K562 (cell line): ENCODE results near the gene TBXA2R. TPM values are rescaled to one million over a fixed set of nuclear protein-coding genes. Genes with fewer than 3 reads are reported as not detected.

Experiments
- BRCA1 ChIP-seq, 2 experiments: fragments of 450-650 bp in 1 of 2; sonication (generic) in 1 of 2; formaldehyde crosslinking in 1 of 2; IDR thresholded peaks; 2 replicates each; pipeline versions ENCODE4 v1.5.0 to v1.6.1; 2017 to 2020; ENCODE audit warnings: mild to moderate bottlenecking in 1 of 2, missing genetic modification reagents in 1 of 2
- CBFA2T3 ChIP-seq: fragments of 450-650 bp; IDR thresholded peaks from 2 replicates; pipeline ENCODE4 v1.6.1; 2017
- CREB1 ChIP-seq, 2 experiments: sonication (generic) in 1 of 2; formaldehyde crosslinking in 1 of 2; IDR thresholded peaks; 2 replicates each; pipeline versions ENCODE4 v1.6.1 to v1.8.0; 2012 to 2022; ENCODE audit warnings: inconsistent platforms in 1 of 2, mild to moderate bottlenecking in 1 of 2, missing genetic modification reagents in 1 of 2, moderate library complexity in 1 of 2
- EHMT2 ChIP-seq: fragments of 450-650 bp; IDR thresholded peaks from 2 replicates; pipeline ENCODE4 v1.6.1; 2018; ENCODE audit warnings: antibody characterized with exemption
- HMG20B ChIP-seq: fragments of 250-450 bp; sonication (Bioruptor Pico); IDR thresholded peaks from 2 replicates; pipeline ENCODE4 v1.5.0; 2021; ENCODE audit warnings: mild to moderate bottlenecking
- SNRNP70 ChIP-seq: fragments of 200-400 bp; formaldehyde crosslinking; optimal IDR thresholded peaks from 2 replicates; pipeline ENCODE3; 2017; ENCODE audit warnings: low read depth, low read length
- TCF3 ChIP-seq: sonication (generic); formaldehyde crosslinking; IDR thresholded peaks from 2 replicates; pipeline ENCODE4 v1.4.0; 2020; ENCODE audit warnings: mild to moderate bottlenecking, missing genetic modification reagents
- ZBTB9 ChIP-seq: fragments of 450-650 bp; formaldehyde crosslinking; IDR thresholded peaks from 2 replicates; pipeline ENCODE4 v1.4.0; 2020; ENCODE audit warnings: mild to moderate bottlenecking, moderate library complexity
- ZNF239 ChIP-seq: fragments of 250-450 bp; sonication (Bioruptor Pico); IDR thresholded peaks from 2 replicates; pipeline ENCODE4 v1.4.0; 2020; ENCODE audit warnings: mild to moderate bottlenecking
- ZNF347 ChIP-seq: fragments of 450-650 bp; formaldehyde crosslinking; IDR thresholded peaks from 2 replicates; pipeline ENCODE4 v1.4.0; 2020; ENCODE audit warnings: low read depth, mild to moderate bottlenecking, moderate library complexity
- polyA plus RNA-seq, 8 experiments: library from polyadenylated mRNA; depleted of rRNA in 4 of 8; stranded (reverse) in 5 of 8; unstranded in 3 of 8; fragments of >200 nt; fragmentation: Nextera tagmentation in 2 of 8; fragmentation: Illumina TruSeq in 1 of 8; extraction: Ambion mirVana in 2 of 8; extraction: Trizol in 1 of 8; gene quantifications; 2 replicates each; pipeline versions ENCODE4 v1.2.1 to v1.2.3, GENCODE V29; 2011 to 2014; ENCODE audit warnings: inconsistent platforms in 1 of 8, missing spikeins in 1 of 8
- total RNA-seq, 7 experiments: library from RNA; depleted of rRNA in 6 of 7; stranded (reverse); fragments of >200 nt in 6 of 7; fragmentation: Illumina TruSeq in 2 of 7; extraction: Trizol in 2 of 7; gene quantifications; 2 replicates each; pipeline versions ENCODE4 v1.2.1 to v1.2.3, GENCODE V29; 2011 to 2021; ENCODE audit warnings: low replicate concordance in 1 of 7
- TF ChIP-seq, protein P1 (sequence below): fragments of 250-450 bp; sonication (Bioruptor Pico); IDR thresholded peaks from 2 replicates; pipeline ENCODE4 v1.8.0; 2021; ENCODE audit warnings: moderate library complexity, mild to moderate bottlenecking, inconsistent platforms
- TF ChIP-seq, protein P2 (sequence below): sonication (generic); formaldehyde crosslinking; IDR thresholded peaks from 2 replicates; pipeline ENCODE4 v1.8.1; 2023; ENCODE audit warnings: missing genetic modification reagents, mild to moderate bottlenecking, borderline replicate concordance
- TF ChIP-seq, protein P3 (sequence below), 2 experiments: IDR thresholded peaks; 2 replicates each; pipeline ENCODE4 v1.6.1; 2011; ENCODE audit warnings: borderline replicate concordance in 1 of 2, control low read depth in 1 of 2, low read depth in 1 of 2, low read length in 1 of 2, mild to moderate bottlenecking in 1 of 2, mixed read lengths in 1 of 2, moderate library complexity in 1 of 2; ENCODE audit not compliant: insufficient read depth in 1 of 2, insufficient read length in 1 of 2, poor library complexity in 1 of 2, severe bottlenecking in 1 of 2; ENCODE audit errors: extremely low read depth in 1 of 2

Gene TBXA2R
- total and polyA plus RNA-seq, 9 of the 15 experiments (the other 6 are each of a cell fraction or from before 2014, with no cell fraction given), result 1.5 to 24.0 (median 2.8) TPM

- TF ChIP-seq SNRNP70 (no peak), ZNF347 (CRISPR knock-in tag) (no peak), ZBTB9 (CRISPR knock-in tag) (no peak), HMG20B (CRISPR knock-in tag) (no peak), EHMT2 (no peak), CBFA2T3 (0 out of 2 replicates have a peak, but pooled peaks have one; percentile 2), TCF3 (CRISPR knock-in tag) (no peak), BRCA1 (IDR thresholded peaks at IDR 0.05) (no peak), BRCA1 (CRISPR knock-in tag; IDR thresholded peaks at IDR 0.05) (no peak), ZNF239 (CRISPR knock-in tag) (no peak), CREB1 (IDR thresholded peaks at IDR 0.05) (peak; percentile 53), CREB1 (CRISPR knock-in tag; IDR thresholded peaks at IDR 0.05) (peak; percentile 86)
- TF ChIP-seq, protein P1, sequence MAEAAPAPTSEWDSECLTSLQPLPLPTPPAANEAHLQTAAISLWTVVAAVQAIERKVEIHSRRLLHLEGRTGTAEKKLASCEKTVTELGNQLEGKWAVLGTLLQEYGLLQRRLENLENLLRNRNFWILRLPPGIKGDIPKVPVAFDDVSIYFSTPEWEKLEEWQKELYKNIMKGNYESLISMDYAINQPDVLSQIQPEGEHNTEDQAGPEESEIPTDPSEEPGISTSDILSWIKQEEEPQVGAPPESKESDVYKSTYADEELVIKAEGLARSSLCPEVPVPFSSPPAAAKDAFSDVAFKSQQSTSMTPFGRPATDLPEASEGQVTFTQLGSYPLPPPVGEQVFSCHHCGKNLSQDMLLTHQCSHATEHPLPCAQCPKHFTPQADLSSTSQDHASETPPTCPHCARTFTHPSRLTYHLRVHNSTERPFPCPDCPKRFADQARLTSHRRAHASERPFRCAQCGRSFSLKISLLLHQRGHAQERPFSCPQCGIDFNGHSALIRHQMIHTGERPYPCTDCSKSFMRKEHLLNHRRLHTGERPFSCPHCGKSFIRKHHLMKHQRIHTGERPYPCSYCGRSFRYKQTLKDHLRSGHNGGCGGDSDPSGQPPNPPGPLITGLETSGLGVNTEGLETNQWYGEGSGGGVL (CRISPR knock-in tag), result no peak
- TF ChIP-seq, protein P2, sequence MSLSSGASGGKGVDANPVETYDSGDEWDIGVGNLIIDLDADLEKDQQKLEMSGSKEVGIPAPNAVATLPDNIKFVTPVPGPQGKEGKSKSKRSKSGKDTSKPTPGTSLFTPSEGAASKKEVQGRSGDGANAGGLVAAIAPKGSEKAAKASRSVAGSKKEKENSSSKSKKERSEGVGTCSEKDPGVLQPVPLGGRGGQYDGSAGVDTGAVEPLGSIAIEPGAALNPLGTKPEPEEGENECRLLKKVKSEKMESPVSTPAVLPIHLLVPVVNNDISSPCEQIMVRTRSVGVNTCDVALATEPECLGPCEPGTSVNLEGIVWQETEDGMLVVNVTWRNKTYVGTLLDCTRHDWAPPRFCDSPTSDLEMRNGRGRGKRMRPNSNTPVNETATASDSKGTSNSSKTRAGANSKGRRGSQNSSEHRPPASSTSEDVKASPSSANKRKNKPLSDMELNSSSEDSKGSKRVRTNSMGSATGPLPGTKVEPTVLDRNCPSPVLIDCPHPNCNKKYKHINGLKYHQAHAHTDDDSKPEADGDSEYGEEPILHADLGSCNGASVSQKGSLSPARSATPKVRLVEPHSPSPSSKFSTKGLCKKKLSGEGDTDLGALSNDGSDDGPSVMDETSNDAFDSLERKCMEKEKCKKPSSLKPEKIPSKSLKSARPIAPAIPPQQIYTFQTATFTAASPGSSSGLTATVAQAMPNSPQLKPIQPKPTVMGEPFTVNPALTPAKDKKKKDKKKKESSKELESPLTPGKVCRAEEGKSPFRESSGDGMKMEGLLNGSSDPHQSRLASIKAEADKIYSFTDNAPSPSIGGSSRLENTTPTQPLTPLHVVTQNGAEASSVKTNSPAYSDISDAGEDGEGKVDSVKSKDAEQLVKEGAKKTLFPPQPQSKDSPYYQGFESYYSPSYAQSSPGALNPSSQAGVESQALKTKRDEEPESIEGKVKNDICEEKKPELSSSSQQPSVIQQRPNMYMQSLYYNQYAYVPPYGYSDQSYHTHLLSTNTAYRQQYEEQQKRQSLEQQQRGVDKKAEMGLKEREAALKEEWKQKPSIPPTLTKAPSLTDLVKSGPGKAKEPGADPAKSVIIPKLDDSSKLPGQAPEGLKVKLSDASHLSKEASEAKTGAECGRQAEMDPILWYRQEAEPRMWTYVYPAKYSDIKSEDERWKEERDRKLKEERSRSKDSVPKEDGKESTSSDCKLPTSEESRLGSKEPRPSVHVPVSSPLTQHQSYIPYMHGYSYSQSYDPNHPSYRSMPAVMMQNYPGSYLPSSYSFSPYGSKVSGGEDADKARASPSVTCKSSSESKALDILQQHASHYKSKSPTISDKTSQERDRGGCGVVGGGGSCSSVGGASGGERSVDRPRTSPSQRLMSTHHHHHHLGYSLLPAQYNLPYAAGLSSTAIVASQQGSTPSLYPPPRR, result no peak
- TF ChIP-seq, protein P3, sequence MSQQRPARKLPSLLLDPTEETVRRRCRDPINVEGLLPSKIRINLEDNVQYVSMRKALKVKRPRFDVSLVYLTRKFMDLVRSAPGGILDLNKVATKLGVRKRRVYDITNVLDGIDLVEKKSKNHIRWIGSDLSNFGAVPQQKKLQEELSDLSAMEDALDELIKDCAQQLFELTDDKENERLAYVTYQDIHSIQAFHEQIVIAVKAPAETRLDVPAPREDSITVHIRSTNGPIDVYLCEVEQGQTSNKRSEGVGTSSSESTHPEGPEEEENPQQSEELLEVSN (IDR thresholded peaks at IDR 0.05; ENCODE audit: borderline replicate concordance in 1 of 2, extremely low read depth in 1 of 2, insufficient read depth in 1 of 2, insufficient read length in 1 of 2, low read depth in 1 of 2, low read length in 1 of 2, poor library complexity in 1 of 2, severe bottlenecking in 1 of 2), result peak; percentile 73 to 77
Observed at GRCh38 chr19:3557461-3558248, 49.0 kb downstream of the TBXA2R start, which contains the start of gene MFSD12 (continued).
